Suprapubic skin (tissue), 3 donors: ENCODE measurements around the gene MTF1.
"Not testable (repeated sequence)": the region's sequence is repeated elsewhere in the genome, so short reads cannot be mapped to it uniquely, and the experiment has no call there.

Experiments
- CTCF ChIP-seq, 2 donors: fragments of 200-600 bp in 1 of 2; fragments of 450-650 bp in 1 of 2; sonication (generic) in 1 of 2; IDR thresholded peaks; one replicate each; pipeline ENCODE4 v1.5.1; 2016 to 2019; ENCODE audit warnings: antibody characterized with exemption in 2 of 2, mild to moderate bottlenecking in 1 of 2, moderate library complexity in 1 of 2
- POLR2A ChIP-seq, 2 donors: fragments of 450-650 bp; IDR thresholded peaks; one replicate each; pipeline ENCODE4 v1.6.1; 2017; ENCODE audit warnings: antibody characterized with exemption in 2 of 2, mild to moderate bottlenecking in 2 of 2, moderate library complexity in 2 of 2

GRCh38 chr1:37897563-37897962 lies 38.2 kb upstream of the MTF1 start:
- TF ChIP-seq CTCF, POLR2A (IDR thresholded peaks at IDR 0.05): not testable (repeated sequence)
